GM21381 (cell line): ENCODE measurements around the gene PGAM4.
"Not testable (repeated sequence)": the region's sequence is repeated elsewhere in the genome, so short reads cannot be mapped to it uniquely, and the experiment has no call there.

Experiments
- ATAC-seq: cut with Tn5 transposase; IDR thresholded peaks from one replicate; pipeline ENCODE4 v1.9.1; 2021; ENCODE audit warnings: mild to moderate bottlenecking, moderate library complexity; ENCODE audit not compliant: unreplicated experiment

PGAM4 gene

GRCh38 chrX:77930581-77930980 is 38.9 kb downstream of the PGAM4 start:
- no peak for ATAC-seq

- no peak for ATAC-seq
Measured at GRCh38 chrX:77925764-77926163, 43.7 kb downstream of the PGAM4 start.

DNA sequence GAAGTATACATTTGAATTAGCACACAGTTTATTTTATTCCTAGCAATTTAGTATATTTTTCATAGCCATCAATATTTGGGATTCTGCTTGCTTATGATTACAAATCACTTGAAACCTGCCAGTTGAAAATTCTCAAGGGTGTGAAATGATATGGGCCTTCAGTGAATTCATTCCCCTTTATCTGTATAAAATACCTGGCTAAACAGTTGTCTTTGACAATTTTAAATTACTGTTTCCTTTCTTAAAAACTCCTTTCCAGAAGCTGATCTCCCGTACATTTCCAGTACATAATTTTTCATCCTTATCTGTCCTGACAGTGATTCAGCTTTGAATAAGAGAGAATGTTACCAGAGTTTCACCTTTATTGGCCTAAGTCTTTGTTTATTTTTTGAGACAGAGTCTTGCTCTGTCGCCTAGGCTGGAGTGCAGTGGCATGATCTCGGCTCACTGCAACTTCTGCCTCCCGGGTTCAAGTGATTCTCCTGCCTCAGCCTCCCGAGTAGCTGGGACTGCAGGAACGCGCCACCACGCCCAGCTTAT is 45.0 kb downstream of the PGAM4 start:
- no peak for ATAC-seq

GRCh38 chrX:77922787-77923186 is 46.7 kb downstream of the PGAM4 start:
- ATAC-seq: no peak

DNA sequence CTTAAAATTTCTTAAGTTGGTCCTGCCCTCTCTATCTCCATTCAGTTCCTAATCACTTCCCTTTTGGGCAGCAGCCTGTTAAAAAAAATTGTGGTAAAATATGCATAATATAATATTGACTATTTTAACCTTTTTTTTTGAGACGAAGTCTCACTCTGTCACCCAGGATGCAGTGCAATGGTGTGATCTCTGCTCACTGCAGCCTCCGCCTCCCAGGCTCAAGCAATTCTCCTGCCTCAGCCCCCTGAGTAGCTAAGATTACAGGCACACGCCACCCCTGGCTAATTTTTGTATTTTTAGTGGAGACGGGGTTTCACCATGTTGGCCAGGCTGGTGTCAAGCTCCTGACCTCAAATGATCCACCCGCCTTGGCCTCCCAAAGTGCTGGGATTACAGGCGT is 50.1 kb downstream of the PGAM4 start:
- not testable (repeated sequence) for ATAC-seq

DNA sequence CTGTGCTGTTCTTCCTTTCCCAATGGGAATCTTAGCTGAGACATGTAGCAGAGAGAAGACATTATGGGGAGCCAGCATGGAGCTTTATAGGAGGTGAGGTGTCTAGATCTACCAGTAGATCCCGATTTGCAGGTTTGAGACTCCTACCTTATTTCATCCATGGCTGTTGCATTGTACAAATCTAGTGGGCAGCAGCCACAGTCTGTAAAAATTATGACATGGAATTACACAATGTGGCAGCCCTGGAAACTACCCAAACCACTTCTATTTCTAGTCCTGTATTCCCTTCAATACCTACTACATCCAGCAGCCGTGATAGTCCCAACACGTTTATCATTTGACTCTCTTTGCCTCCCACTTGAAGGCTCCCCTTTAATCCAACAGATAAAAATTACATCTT is 50.9 kb downstream of the PGAM4 start:
- no peak for ATAC-seq
